B cell (primary cell): ENCODE measurements around the gene CSF2RB. TPM values are rescaled to one million over a fixed set of nuclear protein-coding genes. Genes with fewer than 3 reads are reported as not detected.

ENCODE experiments used
- ATAC-seq: fragments of 200-7000 bp; cut with Tn5 transposase; one replicate; pipeline ENCODE4 v1.10.0; 2021; ENCODE audit warnings: low read depth, mild to moderate bottlenecking, moderate number of reproducible peaks, moderate library complexity
- CTCF ChIA-PET: fragments of 350-600 bp; sonication (Branson Sonifier 250); formaldehyde crosslinking; loops from one replicate; lab custom pipeline; 2021; ENCODE audit warnings: antibody characterized with exemption, inconsistent platforms; lab: Charles Lee
- POLR2A ChIA-PET: fragments of 350-600 bp; sonication (Branson Sonifier 250); formaldehyde crosslinking; loops from one replicate; lab custom pipeline; 2021; ENCODE audit warnings: antibody characterized with exemption; lab: Charles Lee
- DNase-seq: peaks from one replicate; pipeline ENCODE4 v3.0.0; 2013
- H2AFZ ChIP-seq: 2 replicates; pipeline ENCODE4 v1.6.1; 2012; ENCODE audit warnings: mild to moderate bottlenecking, low read depth, low read length; ENCODE audit not compliant: insufficient read depth, poor library complexity, severe bottlenecking
- H3K27ac ChIP-seq, 2 donors: 1 replicate in 1 of 2; 2 replicates in 1 of 2; pipeline ENCODE4 v1.5.1; 2012 to 2013; ENCODE audit warnings: low read length in 2 of 2, mild to moderate bottlenecking in 2 of 2, moderate library complexity in 1 of 2
- H3K27me3 ChIP-seq, 4 experiments: fragments of 200-600 bp in 1 of 4; sonication (generic) in 1 of 4; replicated peaks in 1 of 4; 1 replicate in 2 of 4; 2 replicates in 2 of 4; pipeline versions ENCODE4 v1.6.1 to v1.7.0; 2013 to 2016; ENCODE audit warnings: low read length in 3 of 4, mild to moderate bottlenecking in 2 of 4, mixed read lengths in 1 of 4, moderate library complexity in 1 of 4; ENCODE audit not compliant: insufficient read depth in 4 of 4, control insufficient read depth in 3 of 4; ENCODE audit errors: control extremely low read depth in 1 of 4
- H3K36me3 ChIP-seq, 2 experiments: replicated peaks in 1 of 2; 1 replicate in 1 of 2; 2 replicates in 1 of 2; pipeline versions ENCODE4 v1.6.1 to v1.7.1; 2013; ENCODE audit warnings: low read length in 1 of 2; ENCODE audit not compliant: insufficient read depth in 2 of 2, control insufficient read depth in 1 of 2; ENCODE audit errors: control extremely low read depth in 1 of 2, extremely low read depth in 1 of 2
- H3K4me1 ChIP-seq, 2 donors: fragments of 200-600 bp in 1 of 2; sonication (generic) in 1 of 2; 1 replicate in 1 of 2; 2 replicates in 1 of 2; pipeline versions ENCODE4 v1.5.1 to v1.6.1; 2013 to 2017; ENCODE audit warnings: low read length in 2 of 2; ENCODE audit not compliant: control insufficient read depth in 2 of 2, insufficient read depth in 2 of 2
- H3K4me2 ChIP-seq: replicated peaks from 2 replicates; pipeline ENCODE3; 2012; ENCODE audit warnings: mild to moderate bottlenecking, low read depth, low read length; ENCODE audit not compliant: poor library complexity, severe bottlenecking
- H3K4me3 ChIP-seq, 5 experiments: fragments of 200-600 bp in 1 of 5; sonication (generic) in 1 of 5; 1 replicate in 3 of 5; 2 replicates in 2 of 5; pipeline versions ENCODE4 v1.5.1 to v1.7.0; 2011 to 2016; ENCODE audit warnings: low read length in 4 of 5, mild to moderate bottlenecking in 4 of 5, low read depth in 2 of 5, control low read depth in 1 of 5, moderate library complexity in 1 of 5; ENCODE audit not compliant: insufficient read depth in 1 of 5; ENCODE audit errors: control extremely low read depth in 1 of 5, extremely low read depth in 1 of 5
- H3K79me2 ChIP-seq: fragments of 200-600 bp; sonication (generic); one replicate; pipeline ENCODE4 v1.6.0; 2016; ENCODE audit warnings: low read length; ENCODE audit not compliant: control insufficient read depth, insufficient read depth
- H3K9ac ChIP-seq: fragments of 200-600 bp; sonication (generic); 2 replicates; pipeline ENCODE4 v1.6.1; 2017; ENCODE audit warnings: mild to moderate bottlenecking, low read length, moderate library complexity
- H3K9me3 ChIP-seq, 3 donors: one replicate each; pipeline versions ENCODE4 v1.6.1 to v1.7.1; 2013; ENCODE audit warnings: low read length in 2 of 3; ENCODE audit not compliant: control insufficient read depth in 2 of 3, insufficient read depth in 1 of 3; ENCODE audit errors: control extremely low read depth in 1 of 3
- H4K20me1 ChIP-seq: 2 replicates; pipeline ENCODE4 v1.6.0; 2012; ENCODE audit warnings: mild to moderate bottlenecking, low read length; ENCODE audit not compliant: insufficient read depth, control insufficient read depth, poor library complexity, severe bottlenecking
- H3K27ac Mint-ChIP-seq: one replicate; pipeline ENCODE4 v1.8.0; 2021; ENCODE audit warnings: mixed read lengths
- H3K27me3 Mint-ChIP-seq: one replicate; pipeline ENCODE4 v1.8.0; 2021; ENCODE audit warnings: mixed read lengths
- H3K4me1 Mint-ChIP-seq: one replicate; pipeline ENCODE4 v1.8.0; 2021; ENCODE audit warnings: mixed read lengths
- H3K4me3 Mint-ChIP-seq: one replicate; pipeline ENCODE4 v1.8.0; 2021; ENCODE audit warnings: mixed read lengths
- H3K9me3 Mint-ChIP-seq: one replicate; pipeline ENCODE4 v1.8.0; 2022; ENCODE audit warnings: mixed read lengths; ENCODE audit not compliant: insufficient read depth
- EZH2 ChIP-seq: IDR thresholded peaks from 2 replicates; pipeline ENCODE4 v1.6.1; 2012; ENCODE audit warnings: borderline replicate concordance, low read depth, mild to moderate bottlenecking, moderate library complexity, low read length; ENCODE audit not compliant: insufficient read depth, poor library complexity, severe bottlenecking
- WGBS: methylation state at CpG from one replicate; pipeline ENCODE4 v1.1.5; 2013; ENCODE audit warnings: missing lambda C conversion rate; ENCODE audit not compliant: insufficient coverage; 5-methylcytosine and 5-hydroxymethylcytosine counted together
- intact Hi-C: fragments of 100-400 bp; cut with micrococcal nuclease; formaldehyde crosslinking; loops from one replicate; pipeline ENCODE4 v1.10.0; 2022
- polyA plus RNA-seq: library from polyadenylated mRNA; depleted of rRNA; stranded (reverse); fragments of >200 nt; gene quantifications from 2 replicates; pipeline ENCODE4 v1.2.3, GENCODE V29; 2012
- total RNA-seq, 2 donors: library from RNA; stranded (reverse); fragments of 120-200 nt in 1 of 2; gene quantifications; 1 replicate in 1 of 2; 2 replicates in 1 of 2; pipeline versions ENCODE4 v1.2.3 to v1.2.4, GENCODE V29; 2013 to 2022
- TF ChIP-seq, protein P1 (sequence below): fragments of 200-600 bp; IDR thresholded peaks from one replicate; pipeline ENCODE4 v1.8.0; 2022; ENCODE audit warnings: antibody characterized with exemption, mild to moderate bottlenecking

Gene CSF2RB
- total and polyA plus RNA-seq, 2 donors (not counting 1 experiment from before 2014, with no cell fraction given), result 22.0 to 39.7 TPM

DNA sequence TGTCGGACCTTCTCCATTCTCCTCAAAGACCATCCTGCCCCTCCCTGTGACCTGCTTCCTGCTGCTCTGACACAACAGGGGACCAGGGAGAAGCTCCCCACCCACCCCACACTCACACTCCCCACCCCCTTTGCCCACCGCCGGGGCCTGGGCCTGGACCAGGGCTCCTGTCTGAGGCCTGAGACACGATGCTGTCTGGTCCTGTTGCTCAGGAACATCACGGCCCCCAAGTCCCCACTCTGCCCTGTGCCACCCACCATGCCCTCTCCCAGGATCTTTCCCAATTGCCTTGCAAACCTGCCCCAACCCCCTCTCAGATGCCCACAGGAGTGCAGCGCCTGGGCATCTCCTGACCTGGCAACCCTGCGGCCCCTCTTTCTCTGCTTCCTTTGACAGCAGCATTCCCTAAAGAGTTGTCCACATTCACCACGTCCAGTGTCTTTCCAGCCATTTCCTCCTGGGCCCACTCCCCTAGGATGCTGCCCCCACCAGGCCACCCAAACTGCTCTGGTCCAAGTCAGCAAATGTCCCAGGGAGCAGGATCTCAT, 10.8 kb downstream of the CSF2RB start:
- H3K9me3 Mint-ChIP-seq, result no peaks in the 10 kb centered on the region
- ATAC-seq (no peak), DNase-seq (no peak)
- POLR2A ChIA-PET, result no interaction called here
- H3K9ac ChIP-seq, result no peak overlapping the region
- WGBS, result 83% methylated on average over 6 of the region's 8 CpGs
- no peak overlapping the region for H3K27ac Mint-ChIP-seq
- peaks cover 31% of the 10 kb centered on the region for H4K20me1 ChIP-seq
- no peak overlapping the region for H3K4me3 ChIP-seq
- TF ChIP-seq EZH2, result no peak
- TF ChIP-seq, protein P1, sequence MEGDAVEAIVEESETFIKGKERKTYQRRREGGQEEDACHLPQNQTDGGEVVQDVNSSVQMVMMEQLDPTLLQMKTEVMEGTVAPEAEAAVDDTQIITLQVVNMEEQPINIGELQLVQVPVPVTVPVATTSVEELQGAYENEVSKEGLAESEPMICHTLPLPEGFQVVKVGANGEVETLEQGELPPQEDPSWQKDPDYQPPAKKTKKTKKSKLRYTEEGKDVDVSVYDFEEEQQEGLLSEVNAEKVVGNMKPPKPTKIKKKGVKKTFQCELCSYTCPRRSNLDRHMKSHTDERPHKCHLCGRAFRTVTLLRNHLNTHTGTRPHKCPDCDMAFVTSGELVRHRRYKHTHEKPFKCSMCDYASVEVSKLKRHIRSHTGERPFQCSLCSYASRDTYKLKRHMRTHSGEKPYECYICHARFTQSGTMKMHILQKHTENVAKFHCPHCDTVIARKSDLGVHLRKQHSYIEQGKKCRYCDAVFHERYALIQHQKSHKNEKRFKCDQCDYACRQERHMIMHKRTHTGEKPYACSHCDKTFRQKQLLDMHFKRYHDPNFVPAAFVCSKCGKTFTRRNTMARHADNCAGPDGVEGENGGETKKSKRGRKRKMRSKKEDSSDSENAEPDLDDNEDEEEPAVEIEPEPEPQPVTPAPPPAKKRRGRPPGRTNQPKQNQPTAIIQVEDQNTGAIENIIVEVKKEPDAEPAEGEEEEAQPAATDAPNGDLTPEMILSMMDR, result no peak
- H3K79me2 ChIP-seq, result peaks cover 30% of the 10 kb centered on the region
- no peak overlapping the region for H2AFZ ChIP-seq
- no peaks in the 10 kb centered on the region for H3K27me3 Mint-ChIP-seq
- CTCF ChIA-PET, result no interaction called here
- intact Hi-C loops, result no loop called here
- H3K27ac ChIP-seq, result no peak overlapping the region
- H3K4me1 Mint-ChIP-seq, result peaks cover 23% of the 10 kb centered on the region
- H3K4me1 ChIP-seq, result peaks cover 11 to 14% of the 10 kb centered on the region in 2 donors
- H3K4me2 ChIP-seq, result no peak overlapping the region
- H3K4me3 Mint-ChIP-seq, result no peak overlapping the region
- no peaks in the 10 kb centered on the region for H3K9me3 ChIP-seq
- H3K36me3 ChIP-seq, result peaks cover 0 to 74% of the 10 kb centered on the region in 2 experiments
- no peaks in the 10 kb centered on the region for H3K27me3 ChIP-seq

DNA sequence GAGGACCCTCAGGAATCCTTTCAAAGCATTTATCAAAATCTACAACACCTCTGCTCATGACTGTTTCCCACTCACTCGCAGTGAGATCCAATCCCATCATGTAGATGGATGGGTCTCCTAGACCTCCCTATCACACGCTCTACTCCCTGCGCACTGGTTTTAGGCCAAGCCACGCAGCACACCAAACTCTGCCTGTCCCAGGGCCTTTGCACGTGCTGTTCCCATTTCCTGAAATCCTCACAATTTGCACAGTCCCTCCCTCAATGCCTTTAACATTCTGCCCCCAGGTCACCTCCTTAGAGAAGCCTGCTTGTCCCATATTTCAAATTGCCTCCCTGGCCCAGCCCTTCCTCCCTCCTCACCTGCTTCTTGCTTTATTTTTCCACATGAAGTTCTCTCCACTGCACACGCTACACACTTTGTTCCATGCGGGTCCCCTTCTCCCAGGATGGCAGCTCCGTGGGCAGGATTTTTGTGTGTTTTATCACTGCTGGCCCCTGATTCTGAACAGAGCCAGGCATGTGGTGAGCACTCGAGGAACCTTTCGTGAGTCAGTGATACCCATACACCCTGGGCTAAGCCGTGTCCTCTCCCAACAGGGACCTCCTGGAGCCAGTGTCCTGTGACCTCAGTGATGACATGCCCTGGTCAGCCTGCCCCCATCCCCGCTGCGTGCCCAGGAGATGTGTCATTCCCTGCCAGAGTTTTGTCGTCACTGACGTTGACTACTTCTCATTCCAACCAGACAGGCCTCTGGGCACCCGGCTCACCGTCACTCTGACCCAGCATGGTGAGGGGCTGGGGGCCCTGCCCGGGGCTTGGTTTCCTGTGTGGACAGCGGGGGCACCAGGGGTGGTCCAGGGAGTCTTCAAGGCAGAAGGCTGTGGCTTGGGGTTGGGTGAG, 12.2 kb downstream of the CSF2RB start:
- Histone ChIP-seq H3K27me3 (no peaks in the 10 kb centered on the region), H4K20me1 (peaks cover 22% of the 10 kb centered on the region), H3K27ac (no peak overlapping the region), H3K4me3 (no peak overlapping the region), H3K9ac (no peak overlapping the region), H3K4me1 (peaks cover 11 to 14% of the 10 kb centered on the region in 2 donors), H3K9me3 (no peaks in the 10 kb centered on the region), H3K79me2 (peaks cover 18% of the 10 kb centered on the region), H3K36me3 (peaks cover 0 to 67% of the 10 kb centered on the region in 2 experiments), H2AFZ (no peak overlapping the region), H3K4me2 (no peak overlapping the region)
- TF ChIP-seq, protein P1, result no peak
- TF ChIP-seq EZH2, result no peak
- ChIA-PET POLR2A (no interaction called here), CTCF (interaction anchor here (0.6 kb wide), 1 partner anchor 748 kb away, joined by 3 read pairs; no protein-coding TSS in a partner anchor)
- intact Hi-C loops, result no loop called here
- WGBS, result 94% methylated on average over 15 of the region's 19 CpGs
- Mint-ChIP-seq H3K9me3 (no peaks in the 10 kb centered on the region), H3K27me3 (no peaks in the 10 kb centered on the region), H3K4me3 (no peak overlapping the region), H3K4me1 (peaks cover 14% of the 10 kb centered on the region), H3K27ac (peak overlapping the region; percentile 47)
- DNase-seq (no peak), ATAC-seq (no peak)
